ENCODE measurements around the gene TLE2. TPM values are rescaled to one million over a fixed set of nuclear protein-coding genes. Genes with fewer than 3 reads are reported as not detected.

The TLE2 gene
- total and polyA plus RNA-seq, 2 donors from 2014 or later = 28.2 to 76.6 TPM

DNA sequence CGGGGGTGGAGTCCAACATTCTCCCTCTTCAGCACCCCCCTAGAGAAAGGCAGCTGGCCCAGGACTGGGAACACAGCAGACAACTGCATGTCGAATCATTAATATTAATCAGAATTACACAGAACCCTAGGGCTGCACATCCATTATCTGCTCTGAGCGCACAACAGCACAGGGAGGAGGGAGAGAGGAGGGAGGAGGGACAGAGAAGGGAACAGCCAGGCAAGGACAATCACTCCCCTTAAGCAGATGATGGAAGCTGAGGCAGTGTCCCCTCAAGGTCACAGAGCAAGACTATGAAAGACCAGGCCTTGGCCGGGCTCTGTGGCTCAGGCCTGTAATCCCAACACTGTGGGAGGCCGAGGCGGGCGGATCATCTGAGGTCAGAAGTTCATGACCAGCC lies 26.0 kb downstream of the TLE2 start:
- Histone ChIP-seq H3K9me3 (ENCODE audit: control insufficient read depth in 2 of 3, insufficient read depth in 1 of 3, low read length in 3 of 3) (no peaks in the 10 kb centered on the region), H3K4me3 (ENCODE audit: low read length in 3 of 3) (no peak overlapping the region), H3K27ac (ENCODE audit: low read depth in 2 of 2, low read length in 2 of 2) (no peak overlapping the region), H3K9ac (ENCODE audit: low read length in 3 of 3) (no peak overlapping the region), H3K27me3 (ENCODE audit: control insufficient read depth, insufficient read depth, low read length) (no peaks in the 10 kb centered on the region), H3K36me3 (ENCODE audit: control insufficient read depth in 2 of 3, insufficient read depth in 3 of 3, low read length in 3 of 3) (peaks cover 0 to 4% (median 0%) of the 10 kb centered on the region in 3 donors), H3K4me1 (ENCODE audit: control insufficient read depth in 2 of 3, insufficient read depth in 2 of 3, low read depth in 1 of 3, low read length in 3 of 3) (no peaks in the 10 kb centered on the region)
- DNase-seq (no peak), FAIRE-seq (no peak)
- TF ChIP-seq, protein P1, sequence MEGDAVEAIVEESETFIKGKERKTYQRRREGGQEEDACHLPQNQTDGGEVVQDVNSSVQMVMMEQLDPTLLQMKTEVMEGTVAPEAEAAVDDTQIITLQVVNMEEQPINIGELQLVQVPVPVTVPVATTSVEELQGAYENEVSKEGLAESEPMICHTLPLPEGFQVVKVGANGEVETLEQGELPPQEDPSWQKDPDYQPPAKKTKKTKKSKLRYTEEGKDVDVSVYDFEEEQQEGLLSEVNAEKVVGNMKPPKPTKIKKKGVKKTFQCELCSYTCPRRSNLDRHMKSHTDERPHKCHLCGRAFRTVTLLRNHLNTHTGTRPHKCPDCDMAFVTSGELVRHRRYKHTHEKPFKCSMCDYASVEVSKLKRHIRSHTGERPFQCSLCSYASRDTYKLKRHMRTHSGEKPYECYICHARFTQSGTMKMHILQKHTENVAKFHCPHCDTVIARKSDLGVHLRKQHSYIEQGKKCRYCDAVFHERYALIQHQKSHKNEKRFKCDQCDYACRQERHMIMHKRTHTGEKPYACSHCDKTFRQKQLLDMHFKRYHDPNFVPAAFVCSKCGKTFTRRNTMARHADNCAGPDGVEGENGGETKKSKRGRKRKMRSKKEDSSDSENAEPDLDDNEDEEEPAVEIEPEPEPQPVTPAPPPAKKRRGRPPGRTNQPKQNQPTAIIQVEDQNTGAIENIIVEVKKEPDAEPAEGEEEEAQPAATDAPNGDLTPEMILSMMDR (IDR thresholded peaks at IDR 0.05; ENCODE audit: borderline replicate concordance, extremely low read depth, insufficient read depth) = no peak
- intact Hi-C loops (cut with DNase I) = no loop called here

DNA sequence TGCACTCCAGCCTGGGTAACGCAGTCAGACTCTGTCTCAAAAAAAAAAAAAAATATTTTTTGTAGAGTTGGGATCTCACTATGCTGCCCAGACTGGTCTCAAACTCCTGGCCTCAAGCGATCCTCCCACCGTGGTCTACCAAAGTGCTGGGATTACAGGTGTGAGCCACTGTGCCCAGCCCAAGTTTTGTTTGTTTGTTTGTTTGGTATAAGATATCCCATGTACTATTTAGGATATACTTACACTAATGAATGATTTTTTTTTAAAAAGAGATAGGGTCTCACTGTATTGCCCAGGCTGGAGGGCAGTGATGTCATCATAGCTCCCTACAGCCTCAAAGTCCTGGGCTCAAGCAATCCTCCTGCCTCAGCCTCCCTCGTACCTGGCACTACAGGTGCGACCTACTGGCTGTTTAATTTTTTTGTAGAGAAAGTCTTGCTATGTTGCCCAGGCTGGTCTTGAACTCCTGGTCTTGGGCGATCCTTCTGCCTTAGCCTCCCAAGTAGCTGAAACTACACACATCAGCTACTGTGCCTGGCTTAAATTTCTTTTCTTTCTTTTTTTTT lies 27.8 kb downstream of the TLE2 start:
- FAIRE-seq (no peak), DNase-seq (no peak)
- no peaks in the 10 kb centered on the region for H3K4me1 ChIP-seq (ENCODE audit: control insufficient read depth in 2 of 3, insufficient read depth in 2 of 3, low read depth in 1 of 3, low read length in 3 of 3)
- H3K27me3 ChIP-seq (ENCODE audit: control insufficient read depth, insufficient read depth, low read length) = no peaks in the 10 kb centered on the region
- H3K4me3 ChIP-seq (ENCODE audit: low read length in 3 of 3) = no peak overlapping the region
- H3K36me3 ChIP-seq (ENCODE audit: control insufficient read depth in 2 of 3, insufficient read depth in 3 of 3, low read length in 3 of 3) = peaks cover 0 to 8% (median 0%) of the 10 kb centered on the region in 3 donors
- intact Hi-C loops (cut with DNase I) = no loop called here
- TF ChIP-seq, protein P1 (IDR thresholded peaks at IDR 0.05; ENCODE audit: borderline replicate concordance, extremely low read depth, insufficient read depth) = no peak
- no peak overlapping the region for H3K9ac ChIP-seq (ENCODE audit: low read length in 3 of 3)
- H3K27ac ChIP-seq (ENCODE audit: low read depth in 2 of 2, low read length in 2 of 2) = no peak overlapping the region
- H3K9me3 ChIP-seq (ENCODE audit: control insufficient read depth in 2 of 3, insufficient read depth in 1 of 3, low read length in 3 of 3) = no peaks in the 10 kb centered on the region

- DNase-seq = no peak
- Histone ChIP-seq H3K9me3 (ENCODE audit: control insufficient read depth in 2 of 3, insufficient read depth in 1 of 3, low read length in 3 of 3) (no peaks in the 10 kb centered on the region), H3K27ac (ENCODE audit: low read depth in 2 of 2, low read length in 2 of 2) (no peak overlapping the region), H3K4me1 (ENCODE audit: control insufficient read depth in 2 of 3, insufficient read depth in 2 of 3, low read depth in 1 of 3, low read length in 3 of 3) (no peaks in the 10 kb centered on the region), H3K4me3 (ENCODE audit: low read length in 3 of 3) (no peak overlapping the region), H3K36me3 (ENCODE audit: control insufficient read depth in 2 of 3, insufficient read depth in 3 of 3, low read length in 3 of 3) (peaks cover 0 to 4% (median 0%) of the 10 kb centered on the region in 3 donors), H3K9ac (ENCODE audit: low read length in 3 of 3) (no peak overlapping the region), H3K27me3 (ENCODE audit: control insufficient read depth, insufficient read depth, low read length) (no peaks in the 10 kb centered on the region)
- FAIRE-seq = no peak
- intact Hi-C loops (cut with DNase I) = no loop called here
- TF ChIP-seq, protein P1 (IDR thresholded peaks at IDR 0.05; ENCODE audit: borderline replicate concordance, extremely low read depth, insufficient read depth) = no peak
These were observed 30.4 kb downstream of the TLE2 start for GRCh38 chr19:2998642-2999041.

GRCh38 chr19:2997720-2998119 lies 31.4 kb downstream of the TLE2 start:
- TF ChIP-seq, protein P1 (IDR thresholded peaks at IDR 0.05; ENCODE audit: borderline replicate concordance, extremely low read depth, insufficient read depth) = no peak
- Histone ChIP-seq H3K36me3 (ENCODE audit: control insufficient read depth in 2 of 3, insufficient read depth in 3 of 3, low read length in 3 of 3) (peaks cover 0 to 4% (median 0%) of the 10 kb centered on the region in 3 donors), H3K4me3 (ENCODE audit: low read length in 3 of 3) (no peak overlapping the region), H3K9me3 (ENCODE audit: control insufficient read depth in 2 of 3, insufficient read depth in 1 of 3, low read length in 3 of 3) (no peaks in the 10 kb centered on the region), H3K9ac (ENCODE audit: low read length in 3 of 3) (no peak overlapping the region), H3K4me1 (ENCODE audit: control insufficient read depth in 2 of 3, insufficient read depth in 2 of 3, low read depth in 1 of 3, low read length in 3 of 3) (no peaks in the 10 kb centered on the region), H3K27me3 (ENCODE audit: control insufficient read depth, insufficient read depth, low read length) (no peaks in the 10 kb centered on the region), H3K27ac (ENCODE audit: low read depth in 2 of 2, low read length in 2 of 2) (no peak overlapping the region)
- no peak for DNase-seq
- no peak for FAIRE-seq
- intact Hi-C loops (cut with DNase I) = no loop called here
